SK-N-MC (cell line): Measurements from ENCODE around the gene ZNF808.
"Not testable (repeated sequence)": the region's sequence is repeated elsewhere in the genome, so short reads cannot be mapped to it uniquely, and the experiment has no call there.

Experiments used
- EZH2 ChIP-seq: fragments of 200-600 bp; sonication (generic); IDR thresholded peaks from one replicate; pipeline ENCODE4 v1.6.1; 2017; ENCODE audit warnings: antibody characterized with exemption
- POLR2AphosphoS5 ChIP-seq: IDR thresholded peaks from 2 replicates; pipeline ENCODE4 v1.6.1; 2012; ENCODE audit warnings: mild to moderate bottlenecking, low read depth, low read length, borderline replicate concordance

GRCh38 chr19:52541176-52541575, 13.7 kb downstream of the ZNF808 start:
- TF ChIP-seq POLR2AphosphoS5, EZH2: not testable (repeated sequence)
